HG03342 (cell line): ENCODE measurements around the gene PVALEF.

Experiments
- ATAC-seq: cut with Tn5 transposase; IDR thresholded peaks from one replicate; pipeline ENCODE4 v1.9.1; 2021; ENCODE audit warnings: mild to moderate bottlenecking, moderate library complexity; ENCODE audit not compliant: unreplicated experiment

PVALEF gene

GRCh38 chr17:81165246-81166032, at the start of gene PVALEF:
PVALEF (plus strand) TSS chr17:81165507; CDS start chr17:81181227, 15,720 bp downstream.
- no peak for ATAC-seq

- no peak for ATAC-seq
Measured at GRCh38 chr17:81115749-81116464, 49.4 kb upstream of the PVALEF start.

DNA sequence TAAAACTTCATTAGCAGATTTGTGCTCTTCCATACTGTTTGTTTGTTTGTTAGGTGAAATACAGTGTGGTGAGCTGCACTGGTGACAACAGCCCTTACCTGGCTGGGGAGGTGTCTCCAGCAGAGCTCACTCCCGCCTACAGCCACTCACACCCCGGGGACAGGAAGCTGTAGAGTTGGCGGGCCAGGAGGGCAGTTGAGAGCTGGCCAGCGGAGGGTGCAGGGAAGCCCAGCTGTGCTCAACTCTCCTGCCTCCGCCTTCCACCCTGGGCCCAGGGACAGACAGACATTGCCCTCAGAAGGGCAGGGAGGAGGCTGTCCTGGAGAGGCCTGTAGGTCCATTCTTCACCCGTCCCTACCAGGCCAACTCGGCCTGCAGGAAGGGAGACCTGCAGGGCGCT, 48.6 kb upstream of the PVALEF start:
- no peak for ATAC-seq

DNA sequence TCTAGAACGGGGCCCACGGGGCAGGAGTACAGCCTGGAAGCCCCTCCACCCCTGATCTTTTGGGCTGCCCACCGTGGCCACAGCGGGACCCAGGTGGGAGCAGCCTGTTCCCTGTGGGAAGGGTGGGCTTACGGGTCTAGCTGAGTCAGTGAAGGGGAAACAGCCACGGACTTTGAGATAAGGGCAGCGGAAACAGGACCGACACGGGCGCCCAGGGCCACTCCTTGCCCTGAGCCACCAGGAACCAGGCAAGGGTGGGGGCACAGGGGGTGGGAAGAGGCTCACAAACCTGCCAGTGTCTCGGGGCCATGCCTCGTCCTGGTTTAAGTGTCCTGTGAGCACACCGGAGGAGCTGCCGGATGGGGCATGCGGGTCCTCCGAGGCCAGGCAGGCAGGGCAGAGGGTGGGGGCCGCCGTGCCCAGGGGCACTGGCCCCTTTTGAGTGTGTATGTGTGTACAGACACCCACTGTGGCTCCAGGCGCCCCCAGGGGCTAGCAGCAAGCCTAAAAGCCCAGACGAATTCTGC, 47.6 kb upstream of the PVALEF start:
- ATAC-seq = no peak

DNA sequence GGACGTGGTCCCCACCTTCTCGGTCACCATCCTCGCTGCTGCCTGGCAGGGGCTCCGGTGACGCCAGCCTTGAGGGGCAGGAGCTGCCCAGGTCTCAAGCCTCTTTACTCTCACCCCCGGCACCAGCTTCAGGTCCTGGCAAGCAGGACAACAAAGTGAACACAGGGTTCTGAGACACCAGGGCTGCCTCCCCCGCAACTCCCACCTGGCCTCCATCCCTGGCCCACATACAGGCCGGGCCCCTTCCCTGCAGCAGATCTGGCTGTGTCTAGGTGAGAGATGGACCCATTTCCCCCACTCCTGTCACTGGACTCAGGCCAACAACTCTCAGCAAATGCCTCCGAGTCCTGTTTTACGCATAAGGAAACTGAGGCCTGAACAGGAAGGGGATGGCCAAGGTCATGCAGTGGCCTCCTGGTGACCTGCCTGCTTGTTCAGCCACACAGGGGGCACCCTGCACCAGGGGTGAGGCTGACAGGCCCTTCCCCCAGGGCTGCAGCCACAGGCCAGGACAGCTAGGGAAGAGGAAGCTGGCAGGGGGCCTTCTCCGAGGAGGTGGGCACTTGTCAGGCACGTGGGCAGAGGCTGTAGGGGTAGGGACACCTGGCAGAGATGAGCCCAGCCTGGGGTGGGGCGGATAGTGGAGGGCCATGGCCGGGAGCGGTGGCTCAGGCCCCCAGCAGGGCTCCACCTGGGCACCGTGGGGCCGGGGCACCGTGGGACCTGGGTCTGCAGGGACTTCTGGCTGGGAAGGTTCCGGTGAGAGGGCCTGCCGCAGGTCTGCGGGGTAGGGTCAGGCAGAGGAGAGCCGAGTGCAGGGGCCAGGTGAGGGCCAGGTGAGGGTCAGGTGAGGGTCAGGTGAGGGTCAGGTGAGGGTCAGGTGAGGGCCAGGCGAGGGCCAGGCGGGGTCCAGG, 46.7 kb upstream of the PVALEF start:
- ATAC-seq = no peak

- no peak for ATAC-seq
Measured at GRCh38 chr17:81119223-81120148, 45.8 kb upstream of the PVALEF start.

DNA sequence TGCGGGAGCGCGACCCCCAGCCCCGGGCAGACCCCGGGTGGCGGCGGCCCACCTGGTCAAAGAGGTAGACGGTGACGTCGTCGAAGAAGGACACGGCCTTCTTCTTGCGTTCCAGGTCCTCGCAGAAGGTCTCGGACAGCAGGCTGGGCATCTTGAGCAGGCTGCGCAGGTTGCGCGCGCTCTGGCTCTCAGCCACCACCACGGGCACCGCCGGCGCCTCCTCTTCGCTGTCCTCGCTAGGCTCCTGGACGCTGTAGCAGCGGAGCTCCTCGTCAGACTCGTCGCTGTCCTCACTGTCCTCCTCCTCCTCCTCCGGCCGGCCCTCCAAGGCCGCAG, 45.2 kb upstream of the PVALEF start:
- ATAC-seq = no peak

DNA sequence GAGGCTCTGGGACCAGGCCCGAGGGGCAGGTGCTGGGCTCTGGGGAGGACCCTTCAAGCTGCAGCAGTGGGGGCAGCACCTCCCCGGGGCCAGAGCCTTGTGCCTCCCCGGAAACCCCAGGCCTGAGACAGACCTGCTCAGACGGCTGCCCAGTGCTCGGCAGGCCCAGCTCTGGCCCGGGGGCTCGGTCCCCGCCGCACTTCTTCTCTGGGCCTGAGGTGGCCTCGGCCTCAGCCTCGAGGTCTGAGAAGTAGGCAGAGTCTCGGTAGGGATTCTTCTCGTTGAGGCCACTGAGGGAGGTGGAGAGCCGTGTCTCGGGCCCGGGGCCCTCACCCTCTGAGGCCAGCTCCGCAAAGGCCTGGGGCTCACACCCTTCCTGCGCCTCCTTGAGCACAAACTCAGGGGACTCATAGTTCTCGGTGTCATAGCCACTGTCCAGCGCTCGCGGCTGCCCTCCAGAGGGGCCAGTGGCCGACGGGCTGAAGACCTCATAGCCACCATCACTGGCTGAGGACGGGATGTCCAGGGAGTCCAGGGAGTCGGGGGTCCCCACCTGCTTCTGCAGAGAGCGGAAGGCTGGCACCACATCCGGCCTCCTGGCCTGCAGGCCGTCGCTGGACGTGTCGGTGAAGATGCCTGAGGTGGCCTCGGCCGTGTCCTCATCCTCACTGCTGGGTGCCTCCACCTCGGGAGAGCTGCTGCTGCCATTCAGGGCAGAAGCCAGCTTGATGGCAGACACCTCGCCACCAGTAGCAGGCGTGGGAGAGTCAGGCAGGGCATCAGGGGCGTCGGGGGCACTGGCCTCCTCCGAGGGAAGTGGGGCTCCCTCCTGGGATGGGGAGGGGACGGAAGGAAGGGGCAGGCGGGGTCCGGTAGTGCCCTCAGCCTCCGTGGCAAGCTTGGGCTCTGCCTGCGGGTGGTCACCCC, 44.3 kb upstream of the PVALEF start:
- ATAC-seq = no peak

DNA sequence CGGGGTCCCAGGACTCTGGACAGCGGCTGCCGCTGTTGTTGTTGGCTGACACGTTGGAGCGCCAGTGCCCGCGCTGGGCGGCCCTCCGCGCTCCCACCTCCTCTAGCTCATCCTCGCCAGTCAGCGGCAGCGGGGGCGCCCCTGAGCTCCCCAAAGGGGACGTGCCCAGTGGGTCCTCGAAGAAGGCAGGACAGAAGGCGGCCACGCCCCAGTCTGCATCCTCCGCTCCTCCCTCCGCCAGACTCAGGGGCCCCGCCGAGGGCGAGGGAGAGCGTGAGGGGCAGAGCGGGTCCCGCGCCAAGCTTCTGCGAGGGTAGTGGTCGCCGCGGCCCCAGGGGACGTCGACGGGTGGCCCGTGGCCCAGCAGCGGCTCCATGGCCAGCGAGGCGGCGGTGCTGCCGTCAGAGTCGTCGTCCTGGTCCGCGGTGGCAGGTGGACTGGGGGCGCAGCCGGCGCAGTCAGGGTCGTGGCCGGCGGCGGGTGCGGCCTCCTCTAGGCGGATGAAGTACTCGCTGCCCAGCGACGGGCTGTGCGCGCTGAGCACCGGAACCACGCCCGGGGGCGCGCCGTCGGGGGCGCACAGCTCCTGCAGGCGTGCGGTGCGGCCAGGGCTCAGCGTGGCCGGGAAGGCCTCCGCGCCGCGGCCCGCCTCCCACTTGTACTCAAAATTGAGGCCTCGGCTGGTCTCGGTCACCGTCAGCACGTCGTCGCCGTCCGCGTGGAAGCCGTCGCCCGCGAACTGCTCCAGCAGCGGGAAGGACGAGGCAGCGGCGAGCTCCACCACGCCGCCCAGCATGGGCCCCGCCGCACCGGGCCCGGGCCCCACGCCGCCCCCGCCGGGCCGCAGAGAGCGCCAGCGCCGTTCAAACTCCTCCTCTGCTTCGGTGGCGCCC, 43.2 kb upstream of the PVALEF start:
- no peak for ATAC-seq

GRCh38 chr17:81123052-81124048, 42.0 kb upstream of the PVALEF start:
- ATAC-seq = no peak

DNA sequence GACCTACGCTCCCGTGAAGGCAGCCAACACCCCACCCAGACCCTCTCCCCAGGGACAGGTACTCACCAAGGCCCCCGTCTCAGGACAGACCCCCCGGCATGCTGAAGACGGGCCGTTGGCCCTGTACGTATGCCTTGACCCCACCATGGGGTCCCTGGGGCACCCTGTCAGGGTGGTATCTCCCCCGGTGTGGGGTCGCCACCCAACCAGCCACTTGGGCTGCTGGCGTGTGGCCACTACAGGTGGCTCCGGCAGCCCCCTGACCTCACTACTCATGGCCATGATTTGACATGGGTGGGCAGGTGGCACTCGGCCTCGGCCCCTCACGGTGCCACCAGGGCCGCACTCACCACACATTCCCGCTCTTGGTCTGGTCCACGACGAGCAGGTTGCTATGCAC, 40.9 kb upstream of the PVALEF start:
- no peak for ATAC-seq

DNA sequence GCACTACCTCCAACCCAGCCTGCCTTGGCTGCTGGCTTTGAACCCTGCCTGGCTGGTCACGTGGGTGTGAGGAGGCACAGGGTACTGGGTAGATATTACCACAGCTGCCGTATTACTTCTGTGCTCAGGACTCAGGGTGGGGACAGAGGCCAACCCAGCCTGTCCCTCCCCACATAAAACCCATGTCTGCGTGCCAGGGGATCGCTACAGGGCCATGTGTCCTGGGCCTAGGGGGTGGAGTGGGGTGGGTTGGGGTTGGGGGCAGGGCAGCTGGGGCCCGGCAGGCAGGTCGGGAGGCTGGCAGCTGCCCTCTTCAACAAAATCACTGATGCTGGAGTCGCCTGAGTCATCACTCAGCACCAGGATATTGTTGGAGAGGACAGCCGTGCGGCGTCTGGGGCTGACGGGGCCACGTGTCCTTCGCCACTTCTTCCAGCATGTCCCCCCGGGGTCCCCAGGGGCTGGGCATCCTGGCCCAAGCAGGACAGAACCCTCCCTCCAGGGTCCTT, 39.7 kb upstream of the PVALEF start:
- no peak for ATAC-seq

- no peak for ATAC-seq
Measured at GRCh38 chr17:81126281-81127132, 38.8 kb upstream of the PVALEF start.

- no peak for ATAC-seq
Measured at GRCh38 chr17:81127133-81127455, 38.2 kb upstream of the PVALEF start.

- no peak for ATAC-seq
Measured at GRCh38 chr17:81127526-81128177, 37.7 kb upstream of the PVALEF start.
